ENCODE data around the gene FHOD3. TPM values are rescaled to one million over a fixed set of nuclear protein-coding genes. Genes with fewer than 3 reads are reported as not detected.

FHOD3 gene
- total and polyA plus RNA-seq, 4 donors: 0.57 to 1.3 (median 1.2) TPM; not detected in 1

GRCh38 chr18:36499938-36500337 is 202.4 kb downstream of the FHOD3 start:
- no peak for DNase-seq (ENCODE audit: low spot score)
- 78% methylated on average over 3 of the region's 3 CpGs for WGBS
- Histone ChIP-seq H3K27me3 (ENCODE audit: control insufficient read depth in 4 of 4, insufficient read depth in 4 of 4, low read length in 3 of 4) (peaks cover 0 to 4% (median 0%) of the 10 kb centered on the region in 4 donors), H3K27ac (ENCODE audit: low read depth in 1 of 2, low read length in 2 of 2) (no peak overlapping the region), H3K4me3 (ENCODE audit: low read depth in 1 of 3, low read length in 3 of 3) (no peak overlapping the region), H3K36me3 (ENCODE audit: control insufficient read depth in 4 of 4, insufficient read depth in 3 of 4, low read depth in 1 of 4, low read length in 3 of 4) (no peaks in the 10 kb centered on the region), H3K9me3 (ENCODE audit: control insufficient read depth in 4 of 4, low read length in 3 of 4) (no peaks in the 10 kb centered on the region), H3K4me1 (ENCODE audit: control insufficient read depth in 4 of 4, insufficient read depth in 4 of 4, low read length in 3 of 4) (no peaks in the 10 kb centered on the region), H3K9ac (ENCODE audit: low read depth in 1 of 2, low read length in 2 of 2) (no peak overlapping the region)
- TF ChIP-seq ZBTB33 (IDR thresholded peaks at IDR 0.05) (no peak), FOXA1 (IDR thresholded peaks at IDR 0.05) (no peak), MAX (IDR thresholded peaks at IDR 0.05) (no peak), EGR1 (IDR thresholded peaks at IDR 0.05; ENCODE audit: low read depth in 2 of 2) (no peak), RAD21 (IDR thresholded peaks at IDR 0.05) (no peak), HNF4G (IDR thresholded peaks at IDR 0.05) (no peak), REST (IDR thresholded peaks at IDR 0.05) (no peak), SP1 (IDR thresholded peaks at IDR 0.05) (no peak), CTCF (IDR thresholded peaks at IDR 0.05; ENCODE audit: low read depth, low read length, missing input control) (no peak), JUND (IDR thresholded peaks at IDR 0.05) (no peak), RXRA (IDR thresholded peaks at IDR 0.05) (no peak), FOXA2 (IDR thresholded peaks at IDR 0.05) (no peak), YY1 (IDR thresholded peaks at IDR 0.05) (no peak), HNF4A (conservative IDR thresholded peaks at IDR 0.05) (no peak), GABPA (IDR thresholded peaks at IDR 0.05 in 1 of 2, conservative IDR thresholded peaks at IDR 0.05 in 1 of 2) (no peak), NR2F2 (IDR thresholded peaks at IDR 0.05) (no peak), ATF3 (IDR thresholded peaks at IDR 0.05) (no peak), TAF1 (conservative IDR thresholded peaks at IDR 0.05) (no peak)
